WTC11 (cell line): Measurements from ENCODE around the gene SRC.

Source experiments
- ELF4 ChIP-seq: sonication (generic); formaldehyde crosslinking; IDR thresholded peaks from 2 replicates; pipeline ENCODE4 v1.8.1; 2022; ENCODE audit warnings: low read depth, mild to moderate bottlenecking, moderate library complexity, missing genetic modification reagents
- ETV6 ChIP-seq: sonication (generic); formaldehyde crosslinking; IDR thresholded peaks from 2 replicates; pipeline ENCODE4 v1.8.1; 2022; ENCODE audit warnings: mild to moderate bottlenecking, missing genetic modification reagents
- HMGA2 ChIP-seq: fragments of 250-450 bp; sonication (Bioruptor Pico); IDR thresholded peaks from 2 replicates; pipeline ENCODE4 v1.4.0; 2021; ENCODE audit warnings: mild to moderate bottlenecking, moderate library complexity
- IRF2 ChIP-seq: sonication (generic); formaldehyde crosslinking; IDR thresholded peaks from 2 replicates; pipeline ENCODE4 v1.8.0; 2022; ENCODE audit warnings: low read depth, missing genetic modification reagents, borderline replicate concordance
- NR3C1 ChIP-seq: sonication (generic); formaldehyde crosslinking; conservative IDR thresholded peaks from 2 replicates; pipeline ENCODE4 v1.8.1; 2023; ENCODE audit warnings: low read depth, mild to moderate bottlenecking, missing genetic modification reagents
- SMAD3 ChIP-seq: sonication (generic); formaldehyde crosslinking; IDR thresholded peaks from 2 replicates; pipeline ENCODE4 v1.8.0; 2022; ENCODE audit warnings: missing genetic modification reagents, mild to moderate bottlenecking, borderline replicate concordance
- TP53 ChIP-seq: sonication (generic); formaldehyde crosslinking; IDR thresholded peaks from 2 replicates; pipeline ENCODE4 v1.8.1; 2023; ENCODE audit warnings: mild to moderate bottlenecking, missing genetic modification reagents
- ZNF138 ChIP-seq: sonication (generic); formaldehyde crosslinking; conservative IDR thresholded peaks from 2 replicates; pipeline ENCODE4 v1.8.1; 2022; ENCODE audit warnings: mild to moderate bottlenecking, moderate library complexity, missing genetic modification reagents
- TF ChIP-seq, protein P1 (sequence below): fragments of 200-600 bp; IDR thresholded peaks from 2 replicates; pipeline ENCODE4 v1.8.0; 2022; ENCODE audit warnings: antibody characterized with exemption
- TF ChIP-seq, protein P2 (sequence below): sonication (generic); formaldehyde crosslinking; IDR thresholded peaks from 2 replicates; pipeline ENCODE4 v1.8.1; 2023; ENCODE audit warnings: mild to moderate bottlenecking, missing genetic modification reagents, moderate library complexity
- TF ChIP-seq, protein P3 (sequence below): sonication (generic); formaldehyde crosslinking; IDR thresholded peaks from 2 replicates; pipeline ENCODE4 v1.8.0; 2022; ENCODE audit warnings: mild to moderate bottlenecking, missing genetic modification reagents
- TF ChIP-seq, protein P4 (sequence below): sonication (generic); formaldehyde crosslinking; IDR thresholded peaks from 2 replicates; pipeline ENCODE4 v1.8.1; 2023; ENCODE audit warnings: mild to moderate bottlenecking, missing genetic modification reagents, borderline replicate concordance

DNA sequence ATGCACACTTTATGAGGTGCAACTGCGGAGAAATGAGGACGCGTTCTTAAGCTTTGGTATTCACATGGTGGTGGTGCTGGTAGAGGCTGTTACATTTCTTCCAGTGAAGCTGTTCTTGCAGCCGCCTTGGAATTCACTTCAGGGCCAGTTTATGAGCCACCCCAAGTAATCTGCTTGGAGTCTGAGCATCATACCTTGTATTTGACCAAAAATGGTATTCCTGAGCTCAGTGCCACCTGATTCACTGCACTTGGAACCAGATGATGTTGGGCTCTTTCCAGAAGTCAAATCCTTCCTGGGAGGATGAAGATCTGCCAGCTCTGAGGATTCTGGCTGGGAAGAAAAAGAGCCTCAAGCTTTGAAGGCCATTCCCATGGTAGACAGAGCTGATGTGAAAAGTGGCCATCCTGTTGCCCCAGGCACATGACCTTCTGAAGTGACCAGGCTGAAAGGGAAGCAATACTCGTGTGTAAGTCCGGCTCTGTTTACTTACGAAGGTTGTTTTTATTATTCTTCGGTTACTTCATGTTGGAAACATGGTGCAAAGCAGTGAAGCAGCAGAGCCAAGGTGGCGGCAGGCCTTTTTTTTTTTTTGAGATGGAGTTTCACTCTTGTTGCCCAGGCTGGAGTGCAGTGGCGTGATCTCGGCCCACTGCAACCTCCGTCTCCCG is 48.7 kb upstream of the SRC start:
- TF ChIP-seq, protein P1, sequence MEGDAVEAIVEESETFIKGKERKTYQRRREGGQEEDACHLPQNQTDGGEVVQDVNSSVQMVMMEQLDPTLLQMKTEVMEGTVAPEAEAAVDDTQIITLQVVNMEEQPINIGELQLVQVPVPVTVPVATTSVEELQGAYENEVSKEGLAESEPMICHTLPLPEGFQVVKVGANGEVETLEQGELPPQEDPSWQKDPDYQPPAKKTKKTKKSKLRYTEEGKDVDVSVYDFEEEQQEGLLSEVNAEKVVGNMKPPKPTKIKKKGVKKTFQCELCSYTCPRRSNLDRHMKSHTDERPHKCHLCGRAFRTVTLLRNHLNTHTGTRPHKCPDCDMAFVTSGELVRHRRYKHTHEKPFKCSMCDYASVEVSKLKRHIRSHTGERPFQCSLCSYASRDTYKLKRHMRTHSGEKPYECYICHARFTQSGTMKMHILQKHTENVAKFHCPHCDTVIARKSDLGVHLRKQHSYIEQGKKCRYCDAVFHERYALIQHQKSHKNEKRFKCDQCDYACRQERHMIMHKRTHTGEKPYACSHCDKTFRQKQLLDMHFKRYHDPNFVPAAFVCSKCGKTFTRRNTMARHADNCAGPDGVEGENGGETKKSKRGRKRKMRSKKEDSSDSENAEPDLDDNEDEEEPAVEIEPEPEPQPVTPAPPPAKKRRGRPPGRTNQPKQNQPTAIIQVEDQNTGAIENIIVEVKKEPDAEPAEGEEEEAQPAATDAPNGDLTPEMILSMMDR, result no peak
- TF ChIP-seq HMGA2 (CRISPR knock-in tag) (no peak), SMAD3 (CRISPR knock-in tag) (no peak), ELF4 (CRISPR knock-in tag) (no peak), NR3C1 (no peak), IRF2 (CRISPR knock-in tag) (no peak), ETV6 (CRISPR knock-in tag) (no peak), TP53 (CRISPR knock-in tag) (no peak), ZNF138 (no peak)
- TF ChIP-seq, protein P2, sequence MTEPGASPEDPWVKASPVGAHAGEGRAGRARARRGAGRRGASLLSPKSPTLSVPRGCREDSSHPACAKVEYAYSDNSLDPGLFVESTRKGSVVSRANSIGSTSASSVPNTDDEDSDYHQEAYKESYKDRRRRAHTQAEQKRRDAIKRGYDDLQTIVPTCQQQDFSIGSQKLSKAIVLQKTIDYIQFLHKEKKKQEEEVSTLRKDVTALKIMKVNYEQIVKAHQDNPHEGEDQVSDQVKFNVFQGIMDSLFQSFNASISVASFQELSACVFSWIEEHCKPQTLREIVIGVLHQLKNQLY (CRISPR knock-in tag), result no peak
- TF ChIP-seq, protein P3, sequence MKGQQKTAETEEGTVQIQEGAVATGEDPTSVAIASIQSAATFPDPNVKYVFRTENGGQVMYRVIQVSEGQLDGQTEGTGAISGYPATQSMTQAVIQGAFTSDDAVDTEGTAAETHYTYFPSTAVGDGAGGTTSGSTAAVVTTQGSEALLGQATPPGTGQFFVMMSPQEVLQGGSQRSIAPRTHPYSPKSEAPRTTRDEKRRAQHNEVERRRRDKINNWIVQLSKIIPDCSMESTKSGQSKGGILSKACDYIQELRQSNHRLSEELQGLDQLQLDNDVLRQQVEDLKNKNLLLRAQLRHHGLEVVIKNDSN (CRISPR knock-in tag), result no peak
- TF ChIP-seq, protein P4, sequence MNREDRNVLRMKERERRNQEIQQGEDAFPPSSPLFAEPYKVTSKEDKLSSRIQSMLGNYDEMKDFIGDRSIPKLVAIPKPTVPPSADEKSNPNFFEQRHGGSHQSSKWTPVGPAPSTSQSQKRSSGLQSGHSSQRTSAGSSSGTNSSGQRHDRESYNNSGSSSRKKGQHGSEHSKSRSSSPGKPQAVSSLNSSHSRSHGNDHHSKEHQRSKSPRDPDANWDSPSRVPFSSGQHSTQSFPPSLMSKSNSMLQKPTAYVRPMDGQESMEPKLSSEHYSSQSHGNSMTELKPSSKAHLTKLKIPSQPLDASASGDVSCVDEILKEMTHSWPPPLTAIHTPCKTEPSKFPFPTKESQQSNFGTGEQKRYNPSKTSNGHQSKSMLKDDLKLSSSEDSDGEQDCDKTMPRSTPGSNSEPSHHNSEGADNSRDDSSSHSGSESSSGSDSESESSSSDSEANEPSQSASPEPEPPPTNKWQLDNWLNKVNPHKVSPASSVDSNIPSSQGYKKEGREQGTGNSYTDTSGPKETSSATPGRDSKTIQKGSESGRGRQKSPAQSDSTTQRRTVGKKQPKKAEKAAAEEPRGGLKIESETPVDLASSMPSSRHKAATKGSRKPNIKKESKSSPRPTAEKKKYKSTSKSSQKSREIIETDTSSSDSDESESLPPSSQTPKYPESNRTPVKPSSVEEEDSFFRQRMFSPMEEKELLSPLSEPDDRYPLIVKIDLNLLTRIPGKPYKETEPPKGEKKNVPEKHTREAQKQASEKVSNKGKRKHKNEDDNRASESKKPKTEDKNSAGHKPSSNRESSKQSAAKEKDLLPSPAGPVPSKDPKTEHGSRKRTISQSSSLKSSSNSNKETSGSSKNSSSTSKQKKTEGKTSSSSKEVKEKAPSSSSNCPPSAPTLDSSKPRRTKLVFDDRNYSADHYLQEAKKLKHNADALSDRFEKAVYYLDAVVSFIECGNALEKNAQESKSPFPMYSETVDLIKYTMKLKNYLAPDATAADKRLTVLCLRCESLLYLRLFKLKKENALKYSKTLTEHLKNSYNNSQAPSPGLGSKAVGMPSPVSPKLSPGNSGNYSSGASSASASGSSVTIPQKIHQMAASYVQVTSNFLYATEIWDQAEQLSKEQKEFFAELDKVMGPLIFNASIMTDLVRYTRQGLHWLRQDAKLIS (CRISPR knock-in tag), result no peak
